GM18858 (cell line): Measurements from ENCODE around the gene USP20.
A peak's percentile ranks its signal among the peaks of the same experiment; 100 is the strongest.

Experiments
- ATAC-seq: cut with Tn5 transposase; IDR thresholded peaks from one replicate; pipeline ENCODE4 v1.9.1; 2021; ENCODE audit not compliant: unreplicated experiment

USP20 gene

GRCh38 chr9:129823542-129823934, 11.7 kb upstream of the USP20 start:
- no peak for ATAC-seq

GRCh38 chr9:129823935-129824601, 11.2 kb upstream of the USP20 start, which contains the start of gene TOR1A:
Gene TOR1A (minus strand): TSS chr9:129824136. CDS start chr9:129824085, 51 bp downstream.
- peak; percentile 67 for ATAC-seq

GRCh38 chr9:129826344-129826743, 8.9 kb upstream of the USP20 start:
- ATAC-seq: no peak

DNA sequence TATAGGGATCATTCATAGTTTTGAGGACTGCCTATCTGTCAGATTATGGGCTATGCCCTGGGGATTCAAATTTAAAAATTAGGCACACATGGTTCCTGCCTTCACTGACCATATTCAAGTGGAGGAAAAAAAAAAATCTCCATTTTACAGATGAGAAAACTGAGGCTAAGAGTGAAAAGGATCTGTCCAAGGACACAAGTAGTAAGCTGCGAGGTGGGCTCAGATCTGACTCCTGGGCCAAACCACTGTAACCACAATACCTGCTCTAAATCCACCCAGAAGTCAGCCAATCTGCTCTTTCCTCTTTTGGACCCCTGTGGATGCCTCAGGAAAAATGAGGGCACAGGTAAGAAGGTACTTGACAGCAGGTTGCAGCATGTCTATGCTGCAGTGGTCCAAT, 8.5 kb upstream of the USP20 start:
- no peak for ATAC-seq

- ATAC-seq: no peak
Observed at GRCh38 chr9:129828051-129828450, 7.2 kb upstream of the USP20 start.

- ATAC-seq: no peak
Observed at GRCh38 chr9:129828969-129829368, 6.3 kb upstream of the USP20 start.

GRCh38 chr9:129832982-129833381, 2.3 kb upstream of the USP20 start:
- ATAC-seq: no peak

- no peak for ATAC-seq
Observed at GRCh38 chr9:129834489-129835127, 650 bp upstream of the USP20 start.

DNA sequence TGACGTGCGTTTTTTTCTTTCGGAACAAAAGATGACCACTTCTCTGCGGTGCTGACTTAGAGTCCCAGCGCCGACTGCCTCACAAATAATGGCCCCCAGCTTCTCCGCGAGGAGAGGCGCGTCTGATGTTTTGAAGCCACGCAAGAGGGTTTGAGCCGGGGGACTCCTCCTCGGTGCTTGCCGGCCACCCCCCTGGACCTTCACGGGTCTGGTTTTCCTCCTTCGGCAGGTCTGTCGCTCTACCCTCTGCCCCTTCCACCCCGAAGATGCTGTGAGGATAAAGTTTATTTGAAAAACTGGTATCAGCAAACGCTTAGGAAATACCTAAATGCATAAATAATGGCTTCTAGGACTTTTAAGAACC, 584 bp downstream of the USP20 start:
- ATAC-seq: no peak

DNA sequence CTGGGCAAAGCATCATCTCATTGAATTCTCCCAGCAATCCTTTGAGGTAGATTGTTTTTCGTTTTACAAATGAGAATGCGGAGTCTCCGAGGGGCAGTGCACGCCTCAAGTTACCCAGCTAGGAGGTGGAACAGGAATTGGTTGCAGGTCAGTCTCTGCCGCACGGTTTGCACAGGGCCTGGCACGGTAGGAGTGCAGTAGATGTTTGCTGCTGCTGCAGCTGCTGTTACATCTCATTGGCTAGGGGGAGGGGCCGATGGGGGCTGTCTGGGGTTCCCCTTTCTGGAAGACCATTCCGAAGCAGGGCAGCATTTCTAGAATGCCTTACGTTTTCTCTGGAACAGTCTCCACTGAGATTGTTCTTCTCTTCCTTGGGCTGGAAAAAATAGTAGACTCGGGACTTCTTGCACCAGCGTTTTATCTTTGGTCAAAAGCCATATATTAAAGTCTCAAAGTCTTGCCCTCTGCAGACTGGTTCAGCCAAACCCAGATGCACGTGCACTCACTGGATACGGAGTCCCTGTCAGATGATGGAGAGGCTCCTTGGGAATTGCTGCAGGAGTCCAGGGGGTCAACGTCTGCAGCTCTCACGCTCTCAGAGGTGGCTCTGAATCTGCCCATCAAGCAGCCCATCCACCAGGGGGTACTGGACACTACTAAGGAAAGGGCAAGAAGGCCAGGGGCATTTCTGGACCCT, 1.2 kb downstream of the USP20 start:
- no peak for ATAC-seq

GRCh38 chr9:129838707-129839259, 3.5 kb downstream of the USP20 start:
- no peak for ATAC-seq

DNA sequence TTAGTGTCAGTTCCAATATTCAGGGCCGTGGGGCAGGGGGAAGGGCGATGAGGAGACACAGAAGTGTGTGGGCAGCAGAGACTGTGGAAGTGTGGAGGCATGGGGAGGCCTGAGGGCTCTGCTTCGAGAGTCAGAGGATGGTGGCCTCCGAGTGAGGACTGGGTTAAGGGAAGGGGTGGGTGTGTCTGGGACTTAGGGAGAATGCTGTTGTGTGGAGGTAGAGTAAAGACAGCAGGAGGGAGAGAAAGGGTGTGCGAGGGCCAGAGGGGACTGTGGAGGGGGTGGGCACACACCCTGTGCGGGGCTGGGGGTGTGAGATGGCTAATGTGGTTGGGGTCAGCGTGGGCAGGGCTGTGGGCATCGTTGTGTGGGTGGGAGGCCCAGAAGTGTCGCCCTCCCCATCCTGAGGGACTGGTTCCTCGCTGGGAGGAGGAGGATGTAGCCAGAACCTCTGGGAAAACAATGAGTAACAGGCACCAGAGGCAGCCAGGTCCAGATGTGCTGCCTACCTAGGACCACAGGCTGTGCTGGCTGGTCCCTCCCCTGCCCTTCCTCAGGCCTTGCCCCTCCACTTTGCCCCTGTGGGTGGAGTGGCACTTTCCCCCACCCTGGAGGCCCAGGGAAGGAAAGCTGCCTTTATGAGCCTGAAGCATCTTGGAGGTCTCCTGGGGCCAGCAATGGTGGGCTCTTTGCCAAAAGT, 4.2 kb downstream of the USP20 start:
- no peak for ATAC-seq

DNA sequence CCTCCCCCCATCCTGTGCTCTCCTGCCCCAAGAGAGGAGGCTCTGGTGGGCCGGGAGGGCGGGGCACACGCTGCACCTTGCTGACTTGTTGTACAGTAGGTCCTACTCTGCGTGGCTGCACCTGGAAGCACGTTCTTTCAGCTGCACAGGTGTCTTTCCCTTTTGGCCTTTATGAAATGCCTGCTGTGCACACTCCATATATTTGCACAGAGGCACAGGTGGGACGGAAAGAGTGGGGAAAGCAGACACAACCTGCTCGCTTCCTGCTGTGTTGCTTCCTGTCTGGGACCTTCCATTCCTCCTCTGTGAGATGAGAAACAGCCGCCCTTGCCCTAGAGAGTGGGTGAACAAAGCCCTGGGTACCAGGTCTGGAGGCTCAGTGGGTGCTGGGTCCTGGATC, 4.8 kb downstream of the USP20 start:
- ATAC-seq: no peak

DNA sequence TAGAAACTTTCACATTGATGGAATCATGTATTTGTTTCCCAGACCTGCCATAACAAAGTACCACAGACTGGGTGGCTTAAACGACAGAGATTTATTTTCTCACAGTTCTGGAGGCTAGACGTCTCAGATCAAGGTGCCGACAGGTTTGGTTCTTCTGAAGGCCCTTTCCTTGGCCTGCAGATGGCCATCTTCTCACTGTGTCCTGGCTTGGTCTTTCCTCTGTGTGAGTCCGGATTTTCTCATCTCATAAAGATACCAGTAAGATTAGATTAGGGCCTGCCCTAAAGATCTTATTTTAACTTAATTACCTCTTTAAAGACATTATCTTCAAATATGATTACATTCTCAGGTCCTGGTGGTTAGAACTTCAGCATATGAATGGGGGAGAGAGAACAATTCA, 5.8 kb downstream of the USP20 start:
- no peak for ATAC-seq

DNA sequence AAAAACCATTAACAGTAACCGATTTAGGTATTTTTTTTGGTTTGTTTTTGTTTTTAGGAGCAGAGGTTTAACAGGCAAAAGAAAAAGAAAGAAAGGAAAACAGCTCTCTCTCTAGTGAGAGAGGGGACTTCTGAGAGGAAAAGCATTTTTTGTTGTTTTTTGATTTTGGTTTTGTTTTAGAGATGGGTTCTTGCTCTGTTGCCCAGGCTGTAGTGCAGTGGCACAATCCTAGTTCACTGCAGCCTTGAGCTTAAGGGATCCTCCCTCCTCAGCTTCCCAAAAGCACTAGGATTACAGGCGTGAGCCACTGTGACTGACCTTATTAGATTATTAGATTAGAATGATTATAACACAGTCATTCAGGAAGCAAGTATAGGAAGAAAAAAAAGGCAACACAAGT, 10.1 kb downstream of the USP20 start:
- no peak for ATAC-seq

- ATAC-seq: no peak
Observed at GRCh38 chr9:129848712-129849441, 13.6 kb downstream of the USP20 start.

DNA sequence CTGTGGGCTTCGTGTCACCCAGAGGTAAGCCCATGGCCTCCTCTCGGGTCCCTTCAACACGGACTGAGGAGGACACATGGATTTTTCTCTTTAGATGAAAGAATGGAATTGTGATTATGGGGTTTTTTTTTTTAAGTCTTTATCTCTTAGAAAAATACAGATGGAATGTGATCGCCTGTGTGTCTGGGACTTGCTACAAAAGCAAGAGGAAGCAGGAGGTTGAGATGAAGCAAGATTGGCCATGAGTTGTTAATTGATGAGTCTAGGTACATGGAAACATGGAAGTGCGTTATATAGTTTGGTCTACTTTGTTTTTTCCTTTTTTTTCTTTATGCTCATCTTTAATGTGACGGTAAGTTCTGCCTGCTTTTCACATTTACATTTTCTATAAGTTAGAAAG, 14.6 kb downstream of the USP20 start:
- no peak for ATAC-seq

DNA sequence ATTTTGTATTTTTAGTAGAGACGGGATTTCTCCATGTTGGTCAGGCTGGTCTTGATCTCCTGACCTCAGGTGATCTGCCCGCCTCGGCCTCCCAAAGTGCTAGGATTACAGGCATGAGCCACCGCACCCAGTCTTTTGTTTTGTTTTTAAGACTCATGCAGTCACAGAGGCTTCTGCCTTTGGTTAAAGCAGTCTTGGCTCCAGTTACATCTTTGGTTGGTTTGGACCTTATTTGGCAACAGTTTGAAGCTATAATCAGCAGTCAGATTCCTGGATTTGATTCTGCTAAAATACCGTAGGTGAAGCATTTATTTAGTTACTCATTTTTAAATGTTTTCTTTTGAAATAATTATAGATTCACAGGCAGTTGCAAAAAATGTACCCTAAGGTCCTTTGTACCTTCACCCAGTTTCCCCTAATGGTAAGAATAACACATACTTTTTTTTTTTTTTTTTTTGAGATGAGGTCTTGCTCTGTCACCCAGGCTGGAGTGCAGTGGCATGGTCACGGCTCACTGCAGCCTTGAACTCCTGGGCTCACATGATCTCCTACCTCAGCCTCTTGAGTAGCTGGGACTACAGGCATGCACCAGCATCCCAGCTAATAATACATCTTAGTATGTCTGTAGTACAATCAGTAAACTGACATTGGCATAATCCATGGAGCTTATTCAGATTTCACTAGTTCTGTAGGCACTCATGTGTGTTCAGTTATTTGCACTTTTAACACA, 15.7 kb downstream of the USP20 start:
- ATAC-seq: no peak

DNA sequence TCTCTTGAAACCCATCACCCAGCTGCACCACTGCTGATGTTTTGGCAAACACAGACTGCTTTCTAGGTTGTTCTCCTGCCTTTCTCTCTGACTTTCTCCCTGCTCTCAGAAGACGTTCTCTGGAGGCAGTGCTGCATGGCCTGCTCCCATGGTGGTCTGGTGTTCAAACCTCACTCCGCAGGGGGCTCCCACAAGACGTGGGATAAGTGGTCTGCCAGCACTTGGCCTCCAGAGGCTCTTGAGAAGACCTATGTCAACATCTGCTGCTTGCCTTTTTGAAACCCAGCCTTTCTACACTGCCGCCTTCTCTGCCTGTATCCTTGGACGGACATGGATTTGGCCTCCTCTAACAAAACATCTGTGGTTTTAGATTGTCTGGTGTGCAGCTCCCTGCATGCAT, 16.6 kb downstream of the USP20 start:
- ATAC-seq: no peak

GRCh38 chr9:129852579-129852978, 17.3 kb downstream of the USP20 start:
- ATAC-seq: no peak
